Loucy (cell line): ENCODE data around the gene TAS2R31.

Source experiments
- EZH2phosphoT487 ChIP-seq: fragments of 200-600 bp; IDR thresholded peaks from 2 replicates; pipeline ENCODE4 v1.6.1; 2018; ENCODE audit warnings: antibody characterized with exemption, mild to moderate bottlenecking, moderate library complexity, borderline replicate concordance
- TF ChIP-seq, protein P1 (sequence below): fragments of 200-600 bp; sonication (generic); conservative IDR thresholded peaks from 2 replicates; pipeline ENCODE4 v1.5.1; 2014; ENCODE audit warnings: mild to moderate bottlenecking, antibody characterized with exemption, low read length

DNA sequence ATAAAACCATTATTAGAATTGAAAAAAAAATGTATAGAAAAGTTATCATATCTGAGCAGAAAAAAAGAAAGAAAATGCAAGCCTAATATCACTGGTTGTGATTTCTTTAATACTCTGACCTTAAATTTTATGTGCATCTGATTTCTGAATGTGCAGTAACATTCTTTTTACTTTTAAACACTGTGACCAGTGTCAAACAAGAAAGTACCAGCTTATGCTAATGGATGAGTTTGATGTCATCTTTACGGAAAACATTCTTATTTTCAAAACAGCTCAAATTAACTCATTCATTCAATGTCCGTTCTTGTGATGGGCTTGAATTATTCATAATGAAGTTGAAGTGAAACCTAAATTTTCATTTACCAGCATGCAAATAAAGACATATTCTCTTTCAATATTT, 44.4 kb downstream of the TAS2R31 start, which contains the start of gene TAS2R50:
- TF ChIP-seq, protein P1, sequence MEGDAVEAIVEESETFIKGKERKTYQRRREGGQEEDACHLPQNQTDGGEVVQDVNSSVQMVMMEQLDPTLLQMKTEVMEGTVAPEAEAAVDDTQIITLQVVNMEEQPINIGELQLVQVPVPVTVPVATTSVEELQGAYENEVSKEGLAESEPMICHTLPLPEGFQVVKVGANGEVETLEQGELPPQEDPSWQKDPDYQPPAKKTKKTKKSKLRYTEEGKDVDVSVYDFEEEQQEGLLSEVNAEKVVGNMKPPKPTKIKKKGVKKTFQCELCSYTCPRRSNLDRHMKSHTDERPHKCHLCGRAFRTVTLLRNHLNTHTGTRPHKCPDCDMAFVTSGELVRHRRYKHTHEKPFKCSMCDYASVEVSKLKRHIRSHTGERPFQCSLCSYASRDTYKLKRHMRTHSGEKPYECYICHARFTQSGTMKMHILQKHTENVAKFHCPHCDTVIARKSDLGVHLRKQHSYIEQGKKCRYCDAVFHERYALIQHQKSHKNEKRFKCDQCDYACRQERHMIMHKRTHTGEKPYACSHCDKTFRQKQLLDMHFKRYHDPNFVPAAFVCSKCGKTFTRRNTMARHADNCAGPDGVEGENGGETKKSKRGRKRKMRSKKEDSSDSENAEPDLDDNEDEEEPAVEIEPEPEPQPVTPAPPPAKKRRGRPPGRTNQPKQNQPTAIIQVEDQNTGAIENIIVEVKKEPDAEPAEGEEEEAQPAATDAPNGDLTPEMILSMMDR = no peak
- TF ChIP-seq EZH2phosphoT487 = no peak
